PC-3 (cell line): ENCODE measurements around the gene CYB5B.

Experiments used
- CTCF ChIP-seq: fragments of 300-600 bp; sonication (generic); conservative IDR thresholded peaks from 2 replicates; pipeline ENCODE4 v1.5.1; 2017; ENCODE audit warnings: antibody characterized with exemption, low read depth, mild to moderate bottlenecking, low read length
- EZH2 ChIP-seq: fragments of 300-600 bp; sonication (generic); IDR thresholded peaks from one replicate; pipeline ENCODE4 v1.6.1; 2017; ENCODE audit warnings: antibody characterized with exemption, mild to moderate bottlenecking, low read length; ENCODE audit not compliant: unreplicated experiment
- EZH2phosphoT487 ChIP-seq: fragments of 300-600 bp; sonication (generic); IDR thresholded peaks from 2 replicates; pipeline ENCODE4 v1.6.1; 2018; ENCODE audit warnings: mild to moderate bottlenecking, antibody characterized with exemption, low read length, borderline replicate concordance

DNA sequence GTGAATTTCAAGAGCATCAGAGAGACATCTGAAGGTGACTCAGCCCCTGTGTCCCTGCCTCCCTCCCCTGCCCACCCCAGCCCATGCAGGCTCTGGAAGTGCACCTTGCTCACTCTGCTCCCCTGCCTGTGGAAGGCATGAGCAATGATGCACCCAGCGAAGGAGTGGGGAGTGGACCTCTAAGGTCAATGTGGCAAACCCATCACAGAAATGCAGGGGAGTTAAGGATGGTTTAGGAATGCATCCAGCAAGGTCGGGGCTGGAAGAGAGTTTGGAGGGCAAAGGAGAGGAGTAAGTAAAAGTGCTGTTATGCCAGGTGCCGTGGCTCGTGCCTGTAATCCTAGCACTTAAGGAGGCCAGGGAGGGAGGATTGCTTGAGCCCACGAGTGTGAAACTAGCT, 61.9 kb downstream of the CYB5B start:
- TF ChIP-seq CTCF: no peak
- no peak for TF ChIP-seq EZH2phosphoT487
- no peak for TF ChIP-seq EZH2
